WTC11 (cell line): ENCODE data around the gene SPPL2B. TPM values are rescaled to one million over a fixed set of nuclear protein-coding genes. Genes with fewer than 3 reads are reported as not detected.

Experiments used
- ARID4B ChIP-seq: sonication (generic); formaldehyde crosslinking; IDR thresholded peaks from 2 replicates; pipeline ENCODE4 v1.8.0; 2023; ENCODE audit warnings: missing genetic modification reagents, mild to moderate bottlenecking, borderline replicate concordance
- ATF2 ChIP-seq: sonication (generic); formaldehyde crosslinking; IDR thresholded peaks from 2 replicates; pipeline ENCODE4 v1.8.1; 2022; ENCODE audit warnings: low read depth, missing genetic modification reagents, borderline replicate concordance
- EMX1 ChIP-seq: fragments of 250-450 bp; sonication (Bioruptor Pico); IDR thresholded peaks from 2 replicates; pipeline ENCODE4 v1.8.0; 2021; ENCODE audit warnings: mild to moderate bottlenecking
- FOXP1 ChIP-seq: sonication (generic); formaldehyde crosslinking; IDR thresholded peaks from 2 replicates; pipeline ENCODE4 v1.8.0; 2022; ENCODE audit warnings: missing genetic modification reagents, mild to moderate bottlenecking, moderate library complexity, borderline replicate concordance
- GRHL2 ChIP-seq: fragments of 250-450 bp; sonication (Bioruptor Pico); IDR thresholded peaks from 2 replicates; pipeline ENCODE4 v1.8.0; 2022; ENCODE audit warnings: mild to moderate bottlenecking, moderate library complexity; ENCODE audit not compliant: insufficient replicate concordance, severe bottlenecking
- GTF2I ChIP-seq: fragments of 250-450 bp; sonication (Bioruptor Pico); conservative IDR thresholded peaks from 2 replicates; pipeline ENCODE4 v1.4.0; 2021; ENCODE audit warnings: mild to moderate bottlenecking
- PRRX2 ChIP-seq: fragments of 250-450 bp; sonication (Bioruptor Pico); IDR thresholded peaks from 2 replicates; pipeline ENCODE4 v1.8.0; 2021; ENCODE audit warnings: mild to moderate bottlenecking
- SMAD3 ChIP-seq: sonication (generic); formaldehyde crosslinking; IDR thresholded peaks from 2 replicates; pipeline ENCODE4 v1.8.0; 2022; ENCODE audit warnings: missing genetic modification reagents, mild to moderate bottlenecking, borderline replicate concordance
- STAT6 ChIP-seq: sonication (generic); formaldehyde crosslinking; conservative IDR thresholded peaks from 2 replicates; pipeline ENCODE4 v1.8.1; 2023; ENCODE audit warnings: mild to moderate bottlenecking, low read depth, missing genetic modification reagents, moderate library complexity
- TEAD4 ChIP-seq: sonication (generic); formaldehyde crosslinking; IDR thresholded peaks from 2 replicates; pipeline ENCODE4 v1.8.0; 2022; ENCODE audit warnings: mild to moderate bottlenecking, missing genetic modification reagents
- ZNF138 ChIP-seq: sonication (generic); formaldehyde crosslinking; conservative IDR thresholded peaks from 2 replicates; pipeline ENCODE4 v1.8.1; 2022; ENCODE audit warnings: mild to moderate bottlenecking, moderate library complexity, missing genetic modification reagents
- ZNF416 ChIP-seq: fragments of 250-450 bp; sonication (Bioruptor Pico); IDR thresholded peaks from 2 replicates; pipeline ENCODE4 v1.9.0; 2021; ENCODE audit warnings: mild to moderate bottlenecking, inconsistent platforms
- ZNF423 ChIP-seq: fragments of 250-450 bp; sonication (Bioruptor Pico); IDR thresholded peaks from 2 replicates; pipeline ENCODE4 v2.1.2; 2022; ENCODE audit warnings: mild to moderate bottlenecking, moderate library complexity
- ZNF425 ChIP-seq: fragments of 250-450 bp; sonication (Bioruptor Pico); conservative IDR thresholded peaks from 2 replicates; pipeline ENCODE4 v1.9.0; 2021; ENCODE audit warnings: mild to moderate bottlenecking
- total RNA-seq: library from RNA; stranded (reverse); gene quantifications from 3 replicates; pipeline ENCODE4 v1.2.3, GENCODE V29; 2021
- TF ChIP-seq, protein P1 (sequence below): sonication (generic); formaldehyde crosslinking; IDR thresholded peaks from 2 replicates; pipeline ENCODE4 v1.8.1; 2022; ENCODE audit warnings: missing genetic modification reagents, borderline replicate concordance
- TF ChIP-seq, protein P2 (sequence below): sonication (generic); formaldehyde crosslinking; IDR thresholded peaks from 2 replicates; pipeline ENCODE4 v1.8.1; 2022; ENCODE audit warnings: mild to moderate bottlenecking, moderate library complexity, missing genetic modification reagents
- TF ChIP-seq, protein P3 (sequence below): sonication (generic); formaldehyde crosslinking; conservative IDR thresholded peaks from 2 replicates; pipeline ENCODE4 v1.8.1; 2022; ENCODE audit warnings: mild to moderate bottlenecking, missing genetic modification reagents
- TF ChIP-seq, protein P4 (sequence below): fragments of 250-450 bp; sonication (Bioruptor Pico); IDR thresholded peaks from 2 replicates; pipeline ENCODE4 v1.9.0; 2021; ENCODE audit warnings: mild to moderate bottlenecking

The SPPL2B gene
- total RNA-seq, 1 experiment from 2014 or later = 117 TPM

- no peak for TF ChIP-seq ARID4B (CRISPR knock-in tag)
- TF ChIP-seq SMAD3 (CRISPR knock-in tag) = no peak
- TF ChIP-seq FOXP1 (CRISPR knock-in tag) = peak; percentile 24; the same call in 1 of the 2 replicates
- TF ChIP-seq, protein P1, sequence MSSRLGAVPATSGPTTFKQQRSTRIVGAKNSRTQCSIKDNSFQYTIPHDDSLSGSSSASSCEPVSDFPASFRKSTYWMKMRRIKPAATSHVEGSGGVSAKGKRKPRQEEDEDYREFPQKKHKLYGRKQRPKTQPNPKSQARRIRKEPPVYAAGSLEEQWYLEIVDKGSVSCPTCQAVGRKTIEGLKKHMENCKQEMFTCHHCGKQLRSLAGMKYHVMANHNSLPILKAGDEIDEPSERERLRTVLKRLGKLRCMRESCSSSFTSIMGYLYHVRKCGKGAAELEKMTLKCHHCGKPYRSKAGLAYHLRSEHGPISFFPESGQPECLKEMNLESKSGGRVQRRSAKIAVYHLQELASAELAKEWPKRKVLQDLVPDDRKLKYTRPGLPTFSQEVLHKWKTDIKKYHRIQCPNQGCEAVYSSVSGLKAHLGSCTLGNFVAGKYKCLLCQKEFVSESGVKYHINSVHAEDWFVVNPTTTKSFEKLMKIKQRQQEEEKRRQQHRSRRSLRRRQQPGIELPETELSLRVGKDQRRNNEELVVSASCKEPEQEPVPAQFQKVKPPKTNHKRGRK (CRISPR knock-in tag) = no peak
- TF ChIP-seq TEAD4 = no peak
- TF ChIP-seq, protein P2, sequence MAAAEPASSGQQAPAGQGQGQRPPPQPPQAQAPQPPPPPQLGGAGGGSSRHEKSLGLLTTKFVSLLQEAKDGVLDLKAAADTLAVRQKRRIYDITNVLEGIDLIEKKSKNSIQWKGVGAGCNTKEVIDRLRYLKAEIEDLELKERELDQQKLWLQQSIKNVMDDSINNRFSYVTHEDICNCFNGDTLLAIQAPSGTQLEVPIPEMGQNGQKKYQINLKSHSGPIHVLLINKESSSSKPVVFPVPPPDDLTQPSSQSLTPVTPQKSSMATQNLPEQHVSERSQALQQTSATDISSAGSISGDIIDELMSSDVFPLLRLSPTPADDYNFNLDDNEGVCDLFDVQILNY = no peak
- no peak for TF ChIP-seq GTF2I (CRISPR knock-in tag)
- TF ChIP-seq PRRX2 = no peak
- TF ChIP-seq, protein P3, sequence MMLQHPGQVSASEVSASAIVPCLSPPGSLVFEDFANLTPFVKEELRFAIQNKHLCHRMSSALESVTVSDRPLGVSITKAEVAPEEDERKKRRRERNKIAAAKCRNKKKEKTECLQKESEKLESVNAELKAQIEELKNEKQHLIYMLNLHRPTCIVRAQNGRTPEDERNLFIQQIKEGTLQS = no peak
- no peak for TF ChIP-seq ZNF416 (CRISPR knock-in tag)
- TF ChIP-seq STAT6 (CRISPR knock-in tag) = no peak
- TF ChIP-seq, protein P4, sequence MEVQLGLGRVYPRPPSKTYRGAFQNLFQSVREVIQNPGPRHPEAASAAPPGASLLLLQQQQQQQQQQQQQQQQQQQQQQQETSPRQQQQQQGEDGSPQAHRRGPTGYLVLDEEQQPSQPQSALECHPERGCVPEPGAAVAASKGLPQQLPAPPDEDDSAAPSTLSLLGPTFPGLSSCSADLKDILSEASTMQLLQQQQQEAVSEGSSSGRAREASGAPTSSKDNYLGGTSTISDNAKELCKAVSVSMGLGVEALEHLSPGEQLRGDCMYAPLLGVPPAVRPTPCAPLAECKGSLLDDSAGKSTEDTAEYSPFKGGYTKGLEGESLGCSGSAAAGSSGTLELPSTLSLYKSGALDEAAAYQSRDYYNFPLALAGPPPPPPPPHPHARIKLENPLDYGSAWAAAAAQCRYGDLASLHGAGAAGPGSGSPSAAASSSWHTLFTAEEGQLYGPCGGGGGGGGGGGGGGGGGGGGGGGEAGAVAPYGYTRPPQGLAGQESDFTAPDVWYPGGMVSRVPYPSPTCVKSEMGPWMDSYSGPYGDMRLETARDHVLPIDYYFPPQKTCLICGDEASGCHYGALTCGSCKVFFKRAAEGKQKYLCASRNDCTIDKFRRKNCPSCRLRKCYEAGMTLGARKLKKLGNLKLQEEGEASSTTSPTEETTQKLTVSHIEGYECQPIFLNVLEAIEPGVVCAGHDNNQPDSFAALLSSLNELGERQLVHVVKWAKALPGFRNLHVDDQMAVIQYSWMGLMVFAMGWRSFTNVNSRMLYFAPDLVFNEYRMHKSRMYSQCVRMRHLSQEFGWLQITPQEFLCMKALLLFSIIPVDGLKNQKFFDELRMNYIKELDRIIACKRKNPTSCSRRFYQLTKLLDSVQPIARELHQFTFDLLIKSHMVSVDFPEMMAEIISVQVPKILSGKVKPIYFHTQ (CRISPR knock-in tag) = no peak
- no peak for TF ChIP-seq ZNF138 (CRISPR knock-in tag)
- no peak for TF ChIP-seq ATF2
- peak; percentile 51 for TF ChIP-seq ZNF423 (CRISPR knock-in tag)
- TF ChIP-seq EMX1 (CRISPR knock-in tag) = no peak
- no peak for TF ChIP-seq GRHL2
- no peak for TF ChIP-seq ZNF425 (CRISPR knock-in tag)
Measured at GRCh38 chr19:2291185-2291751, 37.2 kb upstream of the SPPL2B start (continued).
